AG04450 (cell line): Measurements from ENCODE around the gene PPP2R5E. TPM values are rescaled to one million over a fixed set of nuclear protein-coding genes. Genes with fewer than 3 reads are reported as not detected.
"Not testable (repeated sequence)": the region's sequence is repeated elsewhere in the genome, so short reads cannot be mapped to it uniquely, and the experiment has no call there.

Experiments
- CTCF ChIA-PET: fragments of 300-600, 350-600 bp; formaldehyde crosslinking; extraction: SDS; loops from one replicate; lab custom pipeline; 2022; ENCODE audit warnings: antibody characterized with exemption, inconsistent platforms; lab: Charles Lee
- POLR2A ChIA-PET: fragments of 350-600 bp; formaldehyde crosslinking; extraction: SDS; loops from one replicate; lab custom pipeline; 2021; ENCODE audit warnings: antibody characterized with exemption, inconsistent platforms; lab: Yijun Ruan, JAX
- DNase-seq: peaks from one replicate; pipeline ENCODE4 v3.0.0-alpha.2; 2011; ENCODE audit warnings: low read depth, low spot score
- H3K27ac ChIP-seq: one replicate; pipeline ENCODE4 v1.5.1; 2012; ENCODE audit warnings: low read depth, low read length, control low read depth
- H3K27me3 ChIP-seq: one replicate; pipeline ENCODE4 v1.6.0; 2012; ENCODE audit warnings: low read length; ENCODE audit not compliant: control insufficient read depth, insufficient read depth
- H3K4me3 ChIP-seq: 2 replicates; pipeline ENCODE4 v1.5.1; 2011; ENCODE audit warnings: mild to moderate bottlenecking, low read depth, low read length, control low read depth
- H3K9me3 ChIP-seq: 2 replicates; pipeline ENCODE4 v1.5.1; 2012; ENCODE audit warnings: low read length; ENCODE audit not compliant: control insufficient read depth, insufficient read depth
- CTCF ChIP-seq: IDR thresholded peaks from 2 replicates; pipeline ENCODE4 v1.5.1; 2011; ENCODE audit warnings: low read depth, low read length, control low read depth, inconsistent platforms
- polyA plus RNA-seq: library from polyadenylated mRNA; depleted of rRNA; stranded (reverse); fragments of >200 nt; gene quantifications from 2 replicates; pipeline ENCODE4 v1.2.3, GENCODE V29; 2011

Gene PPP2R5E
- polyA plus RNA-seq, 1 experiment, result 20.3 TPM

GRCh38 chr14:63524537-63525155 lies 18.5 kb downstream of the PPP2R5E start:
- TF ChIP-seq CTCF, result no peak
- Histone ChIP-seq H3K27me3 (no peaks in the 10 kb centered on the region), H3K4me3 (no peak overlapping the region), H3K9me3 (no peaks in the 10 kb centered on the region; the same call in 1 of the 2 replicates), H3K27ac (no peak overlapping the region)
- CTCF ChIA-PET, result no interaction called here
- POLR2A ChIA-PET, result no interaction called here
- DNase-seq, result no peak

GRCh38 chr14:63523735-63524426 lies 19.3 kb downstream of the PPP2R5E start:
- H3K4me3 ChIP-seq, result no peak overlapping the region
- no peak for DNase-seq
- no peaks in the 10 kb centered on the region for H3K27me3 ChIP-seq
- H3K27ac ChIP-seq, result no peak overlapping the region
- CTCF ChIA-PET, result no interaction called here
- H3K9me3 ChIP-seq, result no peaks in the 10 kb centered on the region; the same call in 1 of the 2 replicates
- POLR2A ChIA-PET, result interaction anchor here (0.7 kb wide), 1 partner anchor 261 kb away, joined by 7 read pairs; no protein-coding TSS in a partner anchor
- TF ChIP-seq CTCF, result no peak

- H3K4me3 ChIP-seq, DNase-seq, H3K9me3 ChIP-seq, H3K27ac ChIP-seq, CTCF ChIA-PET, POLR2A ChIA-PET, H3K27me3 ChIP-seq: not testable (repeated sequence)
Observed at GRCh38 chr14:63522511-63522910, 20.7 kb downstream of the PPP2R5E start.

- TF ChIP-seq CTCF, result no peak
- POLR2A ChIA-PET, result no interaction called here
- Histone ChIP-seq H3K27me3 (no peaks in the 10 kb centered on the region), H3K27ac (no peak overlapping the region), H3K9me3 (no peaks in the 10 kb centered on the region; the same call in 1 of the 2 replicates), H3K4me3 (no peak overlapping the region)
- no peak for DNase-seq
- CTCF ChIA-PET, result no interaction called here
Observed at GRCh38 chr14:63517354-63517753, 25.8 kb downstream of the PPP2R5E start.

- no peaks in the 10 kb centered on the region for H3K27me3 ChIP-seq
- no peak for DNase-seq
- no peaks in the 10 kb centered on the region for H3K9me3 ChIP-seq
- ChIA-PET POLR2A (no interaction called here), CTCF (interaction anchor here (0.9 kb wide), 1 partner anchor 126 kb away, joined by 3 read pairs; no protein-coding TSS in a partner anchor)
- no peak overlapping the region for H3K4me3 ChIP-seq
- TF ChIP-seq CTCF, result no peak
- H3K27ac ChIP-seq, result no peak overlapping the region
Observed at GRCh38 chr14:63515240-63515639, 27.9 kb downstream of the PPP2R5E start.
